H1 (cell line): ENCODE data around the gene ATP6V1E1. TPM values are rescaled to one million over a fixed set of nuclear protein-coding genes. Genes with fewer than 3 reads are reported as not detected.
A peak's percentile ranks its signal among the peaks of the same experiment; 100 is the strongest.

Source experiments
- CTCF ChIA-PET: fragments of 300-600 bp; sonication (Branson Sonifier 250); formaldehyde crosslinking; loops from one replicate; lab custom pipeline; 2021; ENCODE audit not compliant: partially characterized antibody; lab: Charles Lee
- POLR2A ChIA-PET: fragments of 300-600 bp; sonication (Branson Sonifier 250); formaldehyde crosslinking; loops from one replicate; lab custom pipeline; 2021; ENCODE audit warnings: inconsistent platforms; ENCODE audit not compliant: partially characterized antibody; lab: Charles Lee
- DNase-seq, 2 experiments: peaks; one replicate each; pipeline versions ENCODE4 v3.0.0 to v3.0.0-alpha.2; 2010 to 2022; ENCODE audit warnings: low spot score in 2 of 2, low read depth in 1 of 2, mixed read lengths in 1 of 2
- FAIRE-seq: peaks from 2 replicates; lab custom pipeline; 2011; peaks lifted over from hg19 to GRCh38; lab: Jason Lieb, UNC
- H2AFZ ChIP-seq: 2 replicates; pipeline ENCODE4 v1.8.1; 2012; ENCODE audit warnings: low read length, inconsistent platforms
- H2AK5ac ChIP-seq: 2 replicates; pipeline ENCODE4 v1.6.1; 2013; ENCODE audit warnings: low read depth, low read length
- H2BK120ac ChIP-seq: replicated peaks from 2 replicates; pipeline ENCODE3; 2013; ENCODE audit warnings: low read depth, low read length, inconsistent platforms
- H2BK12ac ChIP-seq: 2 replicates; pipeline ENCODE4 v1.6.1; 2013; ENCODE audit warnings: low read depth, low read length
- H2BK15ac ChIP-seq: 2 replicates; pipeline ENCODE4 v1.6.1; 2013; ENCODE audit warnings: low read length
- H2BK20ac ChIP-seq: 2 replicates; pipeline ENCODE4 v1.6.1; 2013; ENCODE audit warnings: low read length
- H2BK5ac ChIP-seq: 2 replicates; pipeline ENCODE4 v1.6.1; 2013; ENCODE audit warnings: low read depth, low read length
- H3K14ac ChIP-seq: 2 replicates; pipeline ENCODE4 v1.6.1; 2013; ENCODE audit warnings: inconsistent platforms; ENCODE audit not compliant: insufficient read length
- H3K18ac ChIP-seq: 2 replicates; pipeline ENCODE4 v1.6.1; 2013; ENCODE audit warnings: low read length; ENCODE audit errors: extremely low read depth
- H3K23ac ChIP-seq: 2 replicates; pipeline ENCODE4 v1.6.1; 2013; ENCODE audit warnings: inconsistent platforms; ENCODE audit not compliant: insufficient read length
- H3K23me2 ChIP-seq: 2 replicates; pipeline ENCODE4 v1.6.1; 2013; ENCODE audit warnings: low read depth, low read length
- H3K27ac ChIP-seq: 2 replicates; pipeline ENCODE4 v1.6.1; 2011; ENCODE audit warnings: low read depth, low read length, inconsistent platforms
- H3K27me3 ChIP-seq, 4 experiments: replicated peaks in 1 of 4; 1 replicate in 1 of 4; 2 replicates in 3 of 4; pipeline versions ENCODE4 v1.6.1 to v1.8.1; 2011 to 2013; ENCODE audit warnings: low read length in 3 of 4, mild to moderate bottlenecking in 3 of 4, inconsistent platforms in 2 of 4, mixed read lengths in 2 of 4, moderate library complexity in 1 of 4; ENCODE audit not compliant: control insufficient read depth in 3 of 4, insufficient read depth in 3 of 4; ENCODE audit errors: extremely low read depth in 1 of 4
- H3K36me3 ChIP-seq, 4 experiments: 2 replicates each; pipeline versions ENCODE4 v1.6.1 to v1.8.1; 2011 to 2013; ENCODE audit warnings: mild to moderate bottlenecking in 4 of 4, low read length in 3 of 4, moderate library complexity in 2 of 4, control low read depth in 1 of 4, inconsistent platforms in 1 of 4; ENCODE audit not compliant: insufficient read depth in 4 of 4, control insufficient read depth in 2 of 4
- H3K4ac ChIP-seq: replicated peaks from 2 replicates; pipeline ENCODE3; 2013; ENCODE audit warnings: low read length, low read depth, mixed read lengths, inconsistent platforms; ENCODE audit not compliant: insufficient read length
- H3K4me1 ChIP-seq, 4 experiments: replicated peaks in 1 of 4; 1 replicate in 1 of 4; 2 replicates in 3 of 4; pipeline versions ENCODE4 v1.6.1 to v1.8.1; 2011 to 2013; ENCODE audit warnings: low read length in 3 of 4, inconsistent platforms in 2 of 4, mixed read lengths in 1 of 4; ENCODE audit not compliant: insufficient read depth in 4 of 4, control insufficient read depth in 3 of 4
- H3K4me2 ChIP-seq, 2 experiments: 2 replicates each; pipeline versions ENCODE4 v1.6.1 to v1.8.1; 2011 to 2013; ENCODE audit warnings: low read depth in 2 of 2, low read length in 2 of 2, control low read depth in 1 of 2, inconsistent platforms in 1 of 2, mild to moderate bottlenecking in 1 of 2; ENCODE audit not compliant: insufficient read depth in 1 of 2
- H3K4me3 ChIP-seq, 4 experiments: fragments of 200-600, 300-600 bp in 1 of 4; sonication (generic), shearing (Covaris generic), sonication (Bioruptor Twin) in 1 of 4; 2 replicates each; pipeline versions ENCODE4 v1.5.1 to v1.8.1; 2011 to 2016; ENCODE audit warnings: low read length in 4 of 4, low read depth in 3 of 4, control low read depth in 2 of 4, inconsistent platforms in 2 of 4, mild to moderate bottlenecking in 2 of 4, mixed read lengths in 1 of 4, moderate library complexity in 1 of 4; ENCODE audit not compliant: insufficient read depth in 2 of 4; ENCODE audit errors: extremely low read depth in 1 of 4
- H3K56ac ChIP-seq: replicated peaks from 2 replicates; pipeline ENCODE3; 2013; ENCODE audit warnings: low read depth, mild to moderate bottlenecking, mixed read lengths, low read length, inconsistent platforms; ENCODE audit not compliant: insufficient read length
- H3K79me1 ChIP-seq: 2 replicates; pipeline ENCODE4 v1.6.1; 2013; ENCODE audit warnings: low read depth, low read length, control low read depth
- H3K79me2 ChIP-seq, 2 experiments: 2 replicates each; pipeline versions ENCODE4 v1.6.1 to v1.8.1; 2012 to 2013; ENCODE audit warnings: low read length in 2 of 2, mild to moderate bottlenecking in 2 of 2, inconsistent platforms in 1 of 2; ENCODE audit not compliant: insufficient read depth in 2 of 2, control insufficient read depth in 1 of 2
- H3K9ac ChIP-seq, 4 experiments: replicated peaks in 1 of 4; 1 replicate in 1 of 4; 2 replicates in 3 of 4; pipeline versions ENCODE4 v1.6.1 to v1.8.1; 2011 to 2013; ENCODE audit warnings: low read depth in 3 of 4, low read length in 3 of 4, control low read depth in 2 of 4, mild to moderate bottlenecking in 2 of 4, moderate library complexity in 2 of 4, inconsistent platforms in 1 of 4; ENCODE audit errors: extremely low read depth in 1 of 4
- H3K9me3 ChIP-seq, 2 experiments: 2 replicates each; pipeline versions ENCODE4 v1.6.1 to v1.8.1; 2012 to 2013; ENCODE audit warnings: mild to moderate bottlenecking in 2 of 2, moderate library complexity in 2 of 2, control low read depth in 1 of 2, inconsistent platforms in 1 of 2, low read depth in 1 of 2, low read length in 1 of 2, mixed read lengths in 1 of 2; ENCODE audit not compliant: insufficient read depth in 2 of 2
- H4K20me1 ChIP-seq, 2 experiments: replicated peaks in 1 of 2; 2 replicates each; pipeline versions ENCODE3 to v1.8.1; 2011 to 2013; ENCODE audit warnings: inconsistent platforms in 2 of 2, low read length in 2 of 2, mild to moderate bottlenecking in 1 of 2; ENCODE audit not compliant: insufficient read depth in 2 of 2, control insufficient read depth in 1 of 2
- H4K5ac ChIP-seq: 2 replicates; pipeline ENCODE4 v1.6.1; 2013; ENCODE audit warnings: low read length, low read depth, mixed read lengths, inconsistent platforms; ENCODE audit not compliant: insufficient read length
- H4K8ac ChIP-seq: 2 replicates; pipeline ENCODE4 v1.8.0; 2013; ENCODE audit warnings: mild to moderate bottlenecking, moderate library complexity, low read length, inconsistent platforms; ENCODE audit not compliant: insufficient read depth; ENCODE audit errors: extremely low read depth
- H4K91ac ChIP-seq: replicated peaks from 2 replicates; pipeline ENCODE3; 2013; ENCODE audit warnings: low read length, mixed read lengths, inconsistent platforms; ENCODE audit not compliant: insufficient read length
- ASH2L ChIP-seq: fragments of 200-600, 300-600 bp; sonication (generic); IDR thresholded peaks from one replicate; pipeline ENCODE4 v1.7.1; 2017; ENCODE audit warnings: low read length
- BRCA1 ChIP-seq: IDR thresholded peaks from 2 replicates; pipeline ENCODE4 v1.6.1; 2012; ENCODE audit warnings: low read depth, low read length, improper control_type of control experiment
- CREB1 ChIP-seq: IDR thresholded peaks from 2 replicates; pipeline ENCODE4 v1.6.1; 2012; ENCODE audit warnings: inconsistent platforms
- EGR1 ChIP-seq: IDR thresholded peaks from 2 replicates; pipeline ENCODE4 v1.6.1; 2011; ENCODE audit warnings: low read depth, low read length, borderline replicate concordance
- KDM5A ChIP-seq: fragments of 200-600 bp; IDR thresholded peaks from 2 replicates; pipeline ENCODE4 v1.7.1; 2012; ENCODE audit warnings: mild to moderate bottlenecking, low read length, inconsistent platforms, mixed read lengths
- RBBP5 ChIP-seq: IDR thresholded peaks from 2 replicates; pipeline ENCODE4 v1.7.1; 2012; ENCODE audit warnings: low read depth, mild to moderate bottlenecking, inconsistent platforms, low read length, moderate library complexity, borderline replicate concordance
- SIN3A ChIP-seq, 2 experiments: IDR thresholded peaks in 1 of 2; conservative IDR thresholded peaks in 1 of 2; 2 replicates each; pipeline ENCODE4 v1.6.1; 2011 to 2012; ENCODE audit warnings: low read length in 2 of 2, improper control_type of control experiment in 1 of 2, low read depth in 1 of 2, mild to moderate bottlenecking in 1 of 2
- SIRT6 ChIP-seq: IDR thresholded peaks from one replicate; pipeline ENCODE4 v1.7.1; 2012; ENCODE audit warnings: low read length, inconsistent platforms
- SP4 ChIP-seq: IDR thresholded peaks from 2 replicates; pipeline ENCODE4 v1.6.1; 2012; ENCODE audit warnings: low read length, inconsistent platforms
- SUZ12 ChIP-seq: fragments of 200-600 bp; sonication (generic); IDR thresholded peaks from 2 replicates; pipeline ENCODE4 v1.6.1; 2012; ENCODE audit warnings: mild to moderate bottlenecking, inconsistent platforms, low read length, moderate library complexity, mixed read lengths
- TAF7 ChIP-seq: optimal IDR thresholded peaks from 2 replicates; pipeline ENCODE3; 2011; ENCODE audit warnings: low read depth, mild to moderate bottlenecking, inconsistent platforms, low read length, moderate library complexity, borderline replicate concordance
- TCF12 ChIP-seq: IDR thresholded peaks from 2 replicates; pipeline ENCODE4 v1.6.1; 2011; ENCODE audit warnings: low read depth, mild to moderate bottlenecking, low read length
- ZNF274 ChIP-seq: IDR thresholded peaks from 2 replicates; pipeline ENCODE4 v1.7.0; 2012; ENCODE audit warnings: low read length, borderline replicate concordance; ENCODE audit errors: extremely low read depth
- WGBS, 2 experiments: shearing (Covaris generic) in 1 of 2; methylation state at CpG; one replicate each; pipeline versions ENCODE4 v1.1.6 to v1.1.7; 2013 to 2015; ENCODE audit warnings: low lambda C conversion rate in 2 of 2, mixed read lengths in 2 of 2, inconsistent platforms in 1 of 2, low coverage in 1 of 2, missing lambda C conversion rate in 1 of 2; ENCODE audit not compliant: insufficient replicate concordance in 2 of 2, insufficient coverage in 1 of 2, insufficient read length in 1 of 2; ENCODE audit errors: extremely low coverage in 1 of 2, missing lambda C conversion rate in 1 of 2; 5-methylcytosine and 5-hydroxymethylcytosine counted together
- polyA plus RNA-seq, 7 experiments: library from polyadenylated mRNA; depleted of rRNA in 3 of 7; stranded (reverse) in 5 of 7; unstranded in 2 of 7; fragments of >200 nt in 5 of 7; fragments of 200-250 nt in 2 of 7; gene quantifications; 1 replicate in 5 of 7; 2 replicates in 1 of 7; 4 replicates in 1 of 7; pipeline versions ENCODE4 v1.2.1 to v1.2.3, GENCODE V29; 2011 to 2013; ENCODE audit warnings: missing spikeins in 2 of 7, mixed read lengths in 2 of 7
- total RNA-seq: library from RNA; stranded (reverse); fragmentation: NEBNext Ultra II Directional; extraction: Animal tissue kit (Norgen Biotek cat#: 25700); gene quantifications from 2 replicates; pipeline ENCODE4 v1.2.1, GENCODE V29; 2021

Gene ATP6V1E1
- total and polyA plus RNA-seq, 2 of the 8 experiments (the other 6 are each of a cell fraction or from before 2014, with no cell fraction given) = 80.4 to 88.1 TPM

GRCh38 chr22:17570851-17571631 is 57.5 kb downstream of the ATP6V1E1 start:
- FAIRE-seq (no peak), DNase-seq (no peak)
- Histone ChIP-seq H3K9ac (no peak overlapping the region; a peak in 1 of 7 replicates), H3K18ac (0 out of 2 replicates have a peak overlapping the region, but pooled peaks have one; percentile 26), H3K79me2 (no peaks in the 10 kb centered on the region), H2BK5ac (0 out of 2 replicates have a peak overlapping the region, but pooled peaks have one; percentile 6), H2AK5ac (0 out of 2 replicates have a peak overlapping the region, but pooled peaks have one; percentile 67), H3K9me3 (no peaks in the 10 kb centered on the region), H2BK15ac (peak overlapping the region; percentile 21; the same call in 1 of the 2 replicates), H4K5ac (no peak overlapping the region), H3K27ac (peak overlapping the region; percentile 38), H3K4me2 (no peak overlapping the region), H3K4me3 (no peak overlapping the region), H2BK20ac (no peak overlapping the region), H3K23ac (no peak overlapping the region), H3K4ac (no peak overlapping the region), H3K27me3 (no peaks in the 10 kb centered on the region), H3K14ac (no peak overlapping the region), H4K8ac (peak overlapping the region; percentile 28; the same call in 1 of the 2 replicates), H4K91ac (no peak overlapping the region), H2BK12ac (peak overlapping the region; percentile 40; the same call in 1 of the 2 replicates), H2BK120ac (no peak overlapping the region), H2AFZ (no peak overlapping the region; the same call in 1 of the 2 replicates), H3K79me1 (no peaks in the 10 kb centered on the region), H3K4me1 (peaks cover 3 to 8% (median 6%) of the 10 kb centered on the region in 4 experiments; a peak in 5 of 7 replicates), H3K23me2 (no peaks in the 10 kb centered on the region), H3K36me3 (no peaks in the 10 kb centered on the region), H3K56ac (no peak overlapping the region), H4K20me1 (no peaks in the 10 kb centered on the region)
- ChIA-PET CTCF (interaction anchor here (0.7 to 1.7 kb wide), 3 partner anchors 13 to 25 kb away, joined by 3 to 6 read pairs (median 3); no protein-coding TSS in a partner anchor), POLR2A (interaction anchor here (0.7 to 2.0 kb wide), 6 partner anchors 9 to 66 kb away, joined by 3 to 16 read pairs (median 3); no protein-coding TSS in a partner anchor)
- 88% methylated on average over 21 of the region's 21 CpGs; no CpG with 5 or more reads in 1 of the 2 experiments for WGBS, 2 experiments
- TF ChIP-seq RBBP5 (no peak), CREB1 (no peak), KDM5A (no peak), TCF12 (no peak), ASH2L (no peak), SIN3A (conservative IDR thresholded peaks at IDR 0.05 in 1 of 2, IDR thresholded peaks at IDR 0.05 in 1 of 2; ENCODE audit: low read depth in 1 of 2, low read length in 2 of 2) (no peak), BRCA1 (no peak), SP4 (no peak), ZNF274 (no peak), EGR1 (no peak), TAF7 (no peak), SIRT6 (no peak), SUZ12 (no peak)
